B cell (primary cell): ENCODE measurements around the gene IL26.

ENCODE experiments used
- EZH2 ChIP-seq: IDR thresholded peaks from 2 replicates; pipeline ENCODE4 v1.6.1; 2012; ENCODE audit warnings: borderline replicate concordance, low read depth, mild to moderate bottlenecking, moderate library complexity, low read length; ENCODE audit not compliant: insufficient read depth, poor library complexity, severe bottlenecking
- TF ChIP-seq, protein P1 (sequence below): fragments of 200-600 bp; IDR thresholded peaks from one replicate; pipeline ENCODE4 v1.8.0; 2022; ENCODE audit warnings: antibody characterized with exemption, mild to moderate bottlenecking

DNA sequence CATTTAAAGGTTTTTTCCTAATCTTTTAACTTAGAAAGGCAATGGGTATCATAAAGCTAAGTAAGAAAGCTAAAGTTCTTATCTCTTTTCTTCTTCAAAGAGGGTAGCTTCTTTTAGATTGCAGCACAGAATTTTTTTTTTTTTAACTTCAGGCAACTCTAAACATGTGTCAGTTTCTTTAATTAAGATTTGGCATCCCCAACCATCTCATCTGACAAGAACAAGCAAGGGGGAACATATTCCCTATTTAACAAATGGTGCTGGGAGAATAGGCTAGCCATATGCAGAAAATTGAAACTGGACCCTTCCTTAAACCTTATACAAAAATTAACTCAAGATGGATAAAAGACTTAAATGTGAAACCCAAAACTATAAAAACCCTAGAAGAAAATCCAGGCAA is 51.8 kb downstream of the IL26 start:
- no peak for TF ChIP-seq EZH2
- TF ChIP-seq, protein P1, sequence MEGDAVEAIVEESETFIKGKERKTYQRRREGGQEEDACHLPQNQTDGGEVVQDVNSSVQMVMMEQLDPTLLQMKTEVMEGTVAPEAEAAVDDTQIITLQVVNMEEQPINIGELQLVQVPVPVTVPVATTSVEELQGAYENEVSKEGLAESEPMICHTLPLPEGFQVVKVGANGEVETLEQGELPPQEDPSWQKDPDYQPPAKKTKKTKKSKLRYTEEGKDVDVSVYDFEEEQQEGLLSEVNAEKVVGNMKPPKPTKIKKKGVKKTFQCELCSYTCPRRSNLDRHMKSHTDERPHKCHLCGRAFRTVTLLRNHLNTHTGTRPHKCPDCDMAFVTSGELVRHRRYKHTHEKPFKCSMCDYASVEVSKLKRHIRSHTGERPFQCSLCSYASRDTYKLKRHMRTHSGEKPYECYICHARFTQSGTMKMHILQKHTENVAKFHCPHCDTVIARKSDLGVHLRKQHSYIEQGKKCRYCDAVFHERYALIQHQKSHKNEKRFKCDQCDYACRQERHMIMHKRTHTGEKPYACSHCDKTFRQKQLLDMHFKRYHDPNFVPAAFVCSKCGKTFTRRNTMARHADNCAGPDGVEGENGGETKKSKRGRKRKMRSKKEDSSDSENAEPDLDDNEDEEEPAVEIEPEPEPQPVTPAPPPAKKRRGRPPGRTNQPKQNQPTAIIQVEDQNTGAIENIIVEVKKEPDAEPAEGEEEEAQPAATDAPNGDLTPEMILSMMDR: no peak
